A549 (cell line): ENCODE data around the gene DNASE1L2. TPM values are rescaled to one million over a fixed set of nuclear protein-coding genes. Genes with fewer than 3 reads are reported as not detected.
"Not testable (repeated sequence)": the region's sequence is repeated elsewhere in the genome, so short reads cannot be mapped to it uniquely, and the experiment has no call there.

Source experiments
- ATAC-seq, 2 experiments: fragments of 200-7000 bp in 1 of 2; fragments of >200 bp in 1 of 2; cut with Nextera tagmentation in 1 of 2; cut with Tn5 transposase in 1 of 2; 3 replicates each; pipeline versions ENCODE4 v1.8.0 to v1.9.1; 2018 to 2020; ENCODE audit warnings: mild to moderate bottlenecking in 1 of 2, moderate library complexity in 1 of 2
- CTCF ChIA-PET: fragments of 300-600 bp; sonication (Branson Sonifier 250); formaldehyde crosslinking; extraction: SDS; loops from one replicate; lab custom pipeline; 2021; ENCODE audit warnings: antibody characterized with exemption, inconsistent platforms; lab: Yijun Ruan, JAX
- POLR2A ChIA-PET: fragments of 350-600 bp; formaldehyde crosslinking; extraction: SDS; loops from one replicate; lab custom pipeline; 2021; ENCODE audit warnings: antibody characterized with exemption, inconsistent platforms; lab: Yijun Ruan, JAX
- DNase-seq, 2 experiments: peaks; one replicate each; pipeline versions ENCODE4 v3.0.0 to v3.0.0-alpha.2; 2011 to 2016; ENCODE audit warnings: low read depth in 1 of 2, low spot score in 1 of 2
- FAIRE-seq: peaks from 2 replicates; lab custom pipeline; 2011; peaks lifted over from hg19 to GRCh38; lab: Jason Lieb, UNC
- H3K27ac ChIP-seq, 2 experiments: fragments of >200 bp; sonication (Bioruptor Twin); formaldehyde crosslinking; 3 replicates each; pipeline ENCODE4 v1.5.1; 2016 to 2017
- H3K4me1 ChIP-seq: fragments of >200 bp; sonication (Bioruptor Twin); formaldehyde crosslinking; 3 replicates; pipeline ENCODE4 v1.6.1; 2016
- H3K4me2 ChIP-seq: fragments of >200 bp; sonication (Bioruptor Twin); formaldehyde crosslinking; 3 replicates; pipeline ENCODE4 v1.6.1; 2016
- H3K4me3 ChIP-seq: fragments of >200 bp; sonication (Bioruptor Twin); formaldehyde crosslinking; 3 replicates; pipeline ENCODE4 v1.5.1; 2016
- H3K9me3 ChIP-seq: fragments of >200 bp; sonication (Bioruptor Twin); formaldehyde crosslinking; 3 replicates; pipeline ENCODE4 v1.6.1; 2016
- CEBPB ChIP-seq, 2 experiments: fragments of >200 bp in 1 of 2; sonication (Bioruptor Twin) in 1 of 2; formaldehyde crosslinking in 1 of 2; IDR thresholded peaks; 2 replicates each; pipeline ENCODE4 v1.6.1; 2012 to 2016
- CHD2 ChIP-seq: fragments of 150-350 bp; IDR thresholded peaks from 2 replicates; pipeline ENCODE4 v1.6.1; 2014; ENCODE audit warnings: low read length; ENCODE audit not compliant: partially characterized antibody
- CHD4 ChIP-seq: fragments of 200-600 bp; sonication (generic); IDR thresholded peaks from 2 replicates; pipeline ENCODE4 v1.6.1; 2016; ENCODE audit warnings: antibody characterized with exemption, mild to moderate bottlenecking, borderline replicate concordance
- EHF ChIP-seq: fragments of 250-450 bp; sonication (Bioruptor Pico); IDR thresholded peaks from 2 replicates; pipeline ENCODE4 v1.5.0; 2020; ENCODE audit warnings: mild to moderate bottlenecking
- EP300 ChIP-seq, 2 experiments: fragments of >200 bp; sonication (Bioruptor Twin); formaldehyde crosslinking; IDR thresholded peaks; 2 replicates in 1 of 2; 3 replicates in 1 of 2; pipeline ENCODE4 v1.6.1; 2016 to 2017
- ESRRA ChIP-seq: fragments of 150-350 bp; IDR thresholded peaks from 2 replicates; pipeline ENCODE4 v1.6.1; 2014; ENCODE audit warnings: mild to moderate bottlenecking, low read length, borderline replicate concordance
- FOSB ChIP-seq: fragments of 250-450 bp; sonication (Bioruptor Pico); IDR thresholded peaks from 2 replicates; pipeline ENCODE4 v1.5.0; 2020; ENCODE audit warnings: mild to moderate bottlenecking, moderate library complexity
- FOXS1 ChIP-seq: fragments of 250-450 bp; sonication (Bioruptor Pico); IDR thresholded peaks from 2 replicates; pipeline ENCODE4 v1.5.0; 2020; ENCODE audit warnings: mild to moderate bottlenecking, moderate library complexity
- GATA3 ChIP-seq: IDR thresholded peaks from 2 replicates; pipeline ENCODE4 v1.6.1; 2012; ENCODE audit warnings: borderline replicate concordance
- HES2 ChIP-seq: fragments of >200 bp; sonication (Bioruptor Twin); formaldehyde crosslinking; IDR thresholded peaks from 2 replicates; pipeline ENCODE4 v1.6.1; 2016
- JUN ChIP-seq, 2 experiments: fragments of >200 bp; sonication (Bioruptor Twin); formaldehyde crosslinking; IDR thresholded peaks; 2 replicates in 1 of 2; 3 replicates in 1 of 2; pipeline ENCODE4 v1.6.1; 2016 to 2017
- JUNB ChIP-seq: fragments of >200 bp; sonication (Bioruptor Twin); formaldehyde crosslinking; IDR thresholded peaks from 2 replicates; pipeline ENCODE4 v1.6.1; 2016
- MAFK ChIP-seq: fragments of 450-650 bp; IDR thresholded peaks from 2 replicates; pipeline ENCODE4 v1.6.1; 2014; ENCODE audit not compliant: partially characterized antibody
- MAZ ChIP-seq: fragments of 150-350 bp; IDR thresholded peaks from 2 replicates; pipeline ENCODE4 v1.6.1; 2014; ENCODE audit warnings: antibody characterized with exemption, low read depth, low read length, borderline replicate concordance
- MYC ChIP-seq: IDR thresholded peaks from 2 replicates; pipeline ENCODE4 v1.6.1; 2012; ENCODE audit warnings: mild to moderate bottlenecking, inconsistent platforms, low read length, improper control_type of control experiment, borderline replicate concordance
- NPAS2 ChIP-seq: fragments of 250-450 bp; sonication (Bioruptor Pico); IDR thresholded peaks from 2 replicates; pipeline ENCODE4 v1.8.0; 2022; ENCODE audit warnings: mild to moderate bottlenecking, moderate library complexity, borderline replicate concordance
- PHF8 ChIP-seq: fragments of 200-600 bp; sonication (generic); IDR thresholded peaks from 2 replicates; pipeline ENCODE4 v1.6.1; 2016; ENCODE audit warnings: low read depth, mild to moderate bottlenecking, antibody characterized with exemption, moderate library complexity, borderline replicate concordance
- POLR2A ChIP-seq: IDR thresholded peaks from 2 replicates; pipeline ENCODE4 v1.6.1; 2012; ENCODE audit warnings: mild to moderate bottlenecking, low read length
- SREBF2 ChIP-seq: fragments of 450-650 bp; IDR thresholded peaks from 2 replicates; pipeline ENCODE4 v1.6.1; 2014; ENCODE audit warnings: mild to moderate bottlenecking, moderate library complexity
- TP53 ChIP-seq: fragments of 250-450 bp; sonication (Bioruptor Pico); IDR thresholded peaks from 2 replicates; pipeline ENCODE4 v1.5.0; 2021; ENCODE audit warnings: mild to moderate bottlenecking, moderate library complexity
- ZC3H11A ChIP-seq: fragments of 450-650 bp; IDR thresholded peaks from 2 replicates; pipeline ENCODE4 v1.6.1; 2014; ENCODE audit warnings: antibody characterized with exemption, mild to moderate bottlenecking
- ZFP36 ChIP-seq: fragments of 450-650 bp; IDR thresholded peaks from 2 replicates; pipeline ENCODE4 v1.6.1; 2014; ENCODE audit warnings: borderline replicate concordance; ENCODE audit not compliant: partially characterized antibody
- ZNF302 ChIP-seq: fragments of 250-450 bp; sonication (Bioruptor Pico); IDR thresholded peaks from 2 replicates; pipeline ENCODE4 v1.9.0; 2021; ENCODE audit warnings: inconsistent platforms, mild to moderate bottlenecking, moderate library complexity
- WGBS: methylation state at CpG from one replicate; pipeline ENCODE4 v1.1.6; 2017; ENCODE audit errors: missing lambda C conversion rate; 5-methylcytosine and 5-hydroxymethylcytosine counted together
- polyA plus RNA-seq, 4 experiments: library from polyadenylated mRNA; depleted of rRNA in 3 of 4; stranded (reverse); fragments of >200 nt; fragmentation: RNase III in 1 of 4; extraction: RNeasy Plus Mini Kit Qiagen cat#74134 plus additional on column Dnase treatment in 1 of 4; gene quantifications; 2 replicates in 3 of 4; 3 replicates in 1 of 4; pipeline ENCODE4 v1.2.3, GENCODE V29; 2011 to 2017

Gene DNASE1L2
- polyA plus RNA-seq, 2 of the 4 experiments (the other 2 are of a cell fraction): 0.36 to 1.2 TPM

GRCh38 chr16:2256531-2257140 lies 20.4 kb downstream of the DNASE1L2 start:
- no peak for ATAC-seq
- Histone ChIP-seq H3K4me3 (no peak overlapping the region), H3K27ac (no peak overlapping the region), H3K9me3 (no peaks in the 10 kb centered on the region), H3K4me2 (no peak overlapping the region), H3K4me1 (peaks cover 14% of the 10 kb centered on the region)
- ChIA-PET POLR2A (no interaction called here), CTCF (interaction anchor here (1.0 to 1.6 kb wide), 4 partner anchors 14 to 157 kb away, joined by 3 to 7 read pairs (median 3); no protein-coding TSS in a partner anchor)
- FAIRE-seq: no peak
- DNase-seq: no peak
- WGBS: 91% methylated on average over 12 of the region's 12 CpGs
- TF ChIP-seq NPAS2 (CRISPR knock-in tag) (no peak), PHF8 (no peak), EHF (CRISPR knock-in tag) (no peak), CHD2 (no peak), ZNF302 (no peak), ESRRA (no peak), CHD4 (no peak), MAZ (no peak), MYC (no peak), GATA3 (no peak), TP53 (CRISPR knock-in tag) (no peak), ZC3H11A (no peak), MAFK (no peak), HES2 (no peak), EP300 (IDR thresholded peaks at IDR 0.05) (no peak), JUNB (no peak)

GRCh38 chr16:2257726-2258125 lies 21.5 kb downstream of the DNASE1L2 start:
- H3K9me3 ChIP-seq: no peaks in the 10 kb centered on the region
- no peak for ATAC-seq
- TF ChIP-seq JUN (IDR thresholded peaks at IDR 0.05): no peak; a peak in 1 of 5 replicates
- TF ChIP-seq FOXS1 (CRISPR knock-in tag): no peak
- no peak for TF ChIP-seq NPAS2 (CRISPR knock-in tag)
- TF ChIP-seq SREBF2: no peak
- no peak for TF ChIP-seq CEBPB (IDR thresholded peaks at IDR 0.05)
- TF ChIP-seq ZC3H11A: no peak
- TF ChIP-seq, all 56 proteins: peak for 0
- Histone ChIP-seq H3K4me3 (no peak overlapping the region), H3K4me2 (no peak overlapping the region), H3K4me1 (peaks cover 3% of the 10 kb centered on the region), H3K27ac (no peak overlapping the region)
- DNase-seq (no peak), FAIRE-seq (no peak)
- CTCF ChIA-PET: interaction anchor here (0.9 to 1.5 kb wide), 6 partner anchors 13 to 156 kb away, joined by 3 to 7 read pairs (median 3); no protein-coding TSS in a partner anchor
- POLR2A ChIA-PET: no interaction called here
- 91% methylated on average over 6 of the region's 6 CpGs for WGBS

GRCh38 chr16:2258530-2258929 lies 22.3 kb downstream of the DNASE1L2 start:
- 96% methylated on average over 7 of the region's 7 CpGs for WGBS
- CTCF ChIA-PET: interaction anchor here (0.9 to 1.5 kb wide), 4 partner anchors 12 to 46 kb away, joined by 3 read pairs; no protein-coding TSS in a partner anchor
- FAIRE-seq, H3K9me3 ChIP-seq, H3K4me2 ChIP-seq, H3K27ac ChIP-seq, DNase-seq, ATAC-seq, POLR2A ChIA-PET, H3K4me1 ChIP-seq, H3K4me3 ChIP-seq: not testable (repeated sequence)

GRCh38 chr16:2260250-2260649 lies 24.0 kb downstream of the DNASE1L2 start:
- FAIRE-seq (no peak), ATAC-seq (no peak), DNase-seq (no peak)
- TF ChIP-seq POLR2A (no peak), JUNB (no peak), FOSB (no peak), ZFP36 (no peak)
- Histone ChIP-seq H3K4me1 (no peaks in the 10 kb centered on the region; the same call in 2 of the 3 replicates), H3K27ac (no peak overlapping the region), H3K9me3 (no peaks in the 10 kb centered on the region), H3K4me2 (no peak overlapping the region), H3K4me3 (no peak overlapping the region)
- 87% methylated on average over 8 of the region's 8 CpGs for WGBS
- ChIA-PET CTCF (interaction anchor here (1.3 kb wide), 1 partner anchor 9 kb away, joined by 3 read pairs; the partner anchor contains the start of gene ECI1), POLR2A (no interaction called here)

GRCh38 chr16:2263026-2263425 lies 26.8 kb downstream of the DNASE1L2 start:
- H3K9me3 ChIP-seq, DNase-seq, H3K4me2 ChIP-seq, H3K27ac ChIP-seq, ATAC-seq, FAIRE-seq, H3K4me3 ChIP-seq: not testable (repeated sequence)
- peaks cover 12% of the 10 kb centered on the region; the same call in 2 of the 3 replicates for H3K4me1 ChIP-seq
- POLR2A ChIA-PET: interaction anchor here (2.8 kb wide), 1 partner anchor 10 kb away, joined by 15 read pairs; the partner anchor contains the start of gene ECI1
- CTCF ChIA-PET: interaction anchor here (0.9 to 2.2 kb wide), 6 partner anchors 10 to 237 kb away, joined by 3 to 21 read pairs (median 4); partner anchors contain the start of genes ABCA3 and ECI1
- 87% methylated on average over 14 of the region's 14 CpGs for WGBS

GRCh38 chr16:2266887-2267286 lies 30.6 kb downstream of the DNASE1L2 start:
- DNase-seq, POLR2A ChIA-PET, ATAC-seq, H3K9me3 ChIP-seq, FAIRE-seq: not testable (repeated sequence)
- CTCF ChIA-PET: interaction anchor here (0.6 kb wide), 1 partner anchor 126 kb away, joined by 3 read pairs; no protein-coding TSS in a partner anchor
- H3K4me3 ChIP-seq: peak overlapping the region; percentile 89
- 0% methylated on average over 6 of the region's 12 CpGs for WGBS
- peak overlapping the region; percentile 98 for H3K27ac ChIP-seq
- H3K4me2 ChIP-seq: peak overlapping the region; percentile 99
- peaks cover 23% of the 10 kb centered on the region; the same call in 2 of the 3 replicates for H3K4me1 ChIP-seq
